ENCODE results near the gene TRIO. TPM values are rescaled to one million over a fixed set of nuclear protein-coding genes. Genes with fewer than 3 reads are reported as not detected.

TRIO gene
- total RNA-seq, 1 experiment from 2014 or later = 211 TPM

DNA sequence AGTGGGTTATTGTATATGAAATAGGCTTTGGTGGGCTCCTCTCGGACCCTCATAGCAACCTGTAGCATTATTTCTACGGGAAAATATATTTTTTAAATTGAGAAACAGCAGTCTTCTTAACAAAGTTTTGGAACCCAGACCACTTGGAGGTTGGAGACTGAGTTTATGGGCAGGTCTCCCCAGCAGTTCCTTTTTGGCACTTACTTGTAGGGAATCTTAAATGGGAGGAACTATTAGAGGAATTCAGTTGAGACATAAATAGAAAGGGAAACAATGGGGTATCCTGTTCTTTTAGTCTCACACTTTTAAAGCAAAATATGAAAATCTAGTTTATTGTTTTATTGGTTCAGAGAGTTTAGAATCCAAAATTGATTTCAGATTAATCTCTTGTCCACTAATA, 111.5 kb downstream of the TRIO start:
- Histone ChIP-seq H4K20me1 (ENCODE audit: low read length) (peaks cover 10% of the 10 kb centered on the region; the same call in 1 of the 2 replicates), H3K9ac (ENCODE audit: low read length) (no peak overlapping the region), H3F3A (ENCODE audit: low read length, unreplicated experiment) (no peaks in the 10 kb centered on the region), H3K27me3 (ENCODE audit: low read length) (no peaks in the 10 kb centered on the region), H3K9me2 (replicated peaks; ENCODE audit: low read length) (no peaks in the 10 kb centered on the region), H3K36me3 (ENCODE audit: low read depth, low read length) (peaks cover 34% of the 10 kb centered on the region), H3K79me2 (ENCODE audit: low read length) (peaks cover 100% of the 10 kb centered on the region), H3K4me3 (ENCODE audit: low read length) (no peak overlapping the region), H3K27ac (ENCODE audit: low read length) (no peak overlapping the region), H3K4me2 (ENCODE audit: low read length) (no peak overlapping the region), H3K4me1 (ENCODE audit: insufficient read depth, low read length) (peaks cover 41% of the 10 kb centered on the region), H2AFZ (ENCODE audit: low read length) (no peak overlapping the region), H3K9me3 (ENCODE audit: low read length) (peaks cover 15% of the 10 kb centered on the region; the same call in 1 of the 2 replicates)
- no TSS peak for BruUV-seq (replicated peaks)
- DNase-seq (no peak), ATAC-seq (no peak)
- ChIA-PET CTCF (no interaction called here), POLR2A (ENCODE audit: unreplicated experiment) (no interaction called here)
- no peak for TF ChIP-seq EZH2 (IDR thresholded peaks at IDR 0.05; ENCODE audit: low read length, unreplicated experiment)
- no peak for TF ChIP-seq CTCF (conservative IDR thresholded peaks at IDR 0.05; ENCODE audit: low read depth, low read length)
- TF ChIP-seq EZH2phosphoT487 (IDR thresholded peaks at IDR 0.05; ENCODE audit: borderline replicate concordance, low read length) = no peak
- intact Hi-C loops (cut with micrococcal nuclease) = loop anchor here (5.0 kb wide), 1 partner anchor 37 kb away; no protein-coding TSS in a partner anchor

- no TSS peak for BruUV-seq (replicated peaks)
- Histone ChIP-seq H3K4me3 (ENCODE audit: low read length) (peak overlapping the region; percentile 2), H3K27ac (ENCODE audit: low read length) (peak overlapping the region; percentile 68), H3K9me2 (replicated peaks; ENCODE audit: low read length) (no peaks in the 10 kb centered on the region), H2AFZ (ENCODE audit: low read length) (no peak overlapping the region), H3F3A (ENCODE audit: low read length, unreplicated experiment) (no peaks in the 10 kb centered on the region), H3K4me2 (ENCODE audit: low read length) (peak overlapping the region; percentile 47), H3K27me3 (ENCODE audit: low read length) (no peaks in the 10 kb centered on the region), H3K4me1 (ENCODE audit: insufficient read depth, low read length) (peaks cover 48% of the 10 kb centered on the region), H3K36me3 (ENCODE audit: low read depth, low read length) (peaks cover 34% of the 10 kb centered on the region), H3K9me3 (ENCODE audit: low read length) (peaks cover 15% of the 10 kb centered on the region; the same call in 1 of the 2 replicates), H3K79me2 (ENCODE audit: low read length) (peaks cover 100% of the 10 kb centered on the region), H4K20me1 (ENCODE audit: low read length) (peaks cover 5% of the 10 kb centered on the region; the same call in 1 of the 2 replicates), H3K9ac (ENCODE audit: low read length) (peak overlapping the region; percentile 21; the same call in 1 of the 2 replicates)
- peak; percentile 40 for DNase-seq
- ChIA-PET POLR2A (ENCODE audit: unreplicated experiment) (no interaction called here), CTCF (no interaction called here)
- ATAC-seq = peak; percentile 12; the same call in 1 of the 2 replicates
- TF ChIP-seq CTCF (conservative IDR thresholded peaks at IDR 0.05; ENCODE audit: low read depth, low read length) = no peak
- TF ChIP-seq EZH2phosphoT487 (IDR thresholded peaks at IDR 0.05; ENCODE audit: borderline replicate concordance, low read length) = no peak
- no peak for TF ChIP-seq EZH2 (IDR thresholded peaks at IDR 0.05; ENCODE audit: low read length, unreplicated experiment)
- intact Hi-C loops (cut with micrococcal nuclease) = loop anchor here (1.0 to 5.0 kb wide), 2 partner anchors 8 to 39 kb away; no protein-coding TSS in a partner anchor
Measured at GRCh38 chr5:14256026-14256690, 113.0 kb downstream of the TRIO start.
